Tibial nerve (tissue), 4 donors: ENCODE results near the gene ZNF124. TPM values are rescaled to one million over a fixed set of nuclear protein-coding genes. Genes with fewer than 3 reads are reported as not detected.
"Not testable (repeated sequence)": the region's sequence is repeated elsewhere in the genome, so short reads cannot be mapped to it uniquely, and the experiment has no call there.

Source experiments
- DNase-seq, 2 donors: peaks; one replicate each; pipeline ENCODE4 v3.0.0-alpha.2; 2019; ENCODE audit warnings: low spot score in 2 of 2
- H3K27ac ChIP-seq, 4 donors: fragments of 200-600 bp; sonication (generic) in 3 of 4; one replicate each; pipeline ENCODE4 v1.5.1; 2017 to 2019; ENCODE audit warnings: mild to moderate bottlenecking in 1 of 4
- H3K27me3 ChIP-seq, 2 donors: fragments of 200-600 bp; sonication (generic) in 1 of 2; one replicate each; pipeline versions ENCODE4 v1.5.1 to v1.6.0; 2017 to 2019
- H3K36me3 ChIP-seq, 3 donors: fragments of 200-600 bp; sonication (generic); one replicate each; pipeline ENCODE4 v1.5.1; 2018 to 2019
- H3K4me1 ChIP-seq, 4 donors: fragments of 200-600 bp; sonication (generic) in 3 of 4; one replicate each; pipeline ENCODE4 v1.5.1; 2017 to 2019
- H3K4me3 ChIP-seq, 4 donors: fragments of 200-600 bp; sonication (generic) in 3 of 4; one replicate each; pipeline ENCODE4 v1.5.1; 2017 to 2019; ENCODE audit warnings: mild to moderate bottlenecking in 1 of 4, moderate library complexity in 1 of 4
- H3K9me3 ChIP-seq, 4 donors: fragments of 200-600 bp; sonication (generic) in 3 of 4; one replicate each; pipeline ENCODE4 v1.5.1; 2017 to 2019
- EP300 ChIP-seq, 2 donors: sonication (generic); formaldehyde crosslinking; IDR thresholded peaks; one replicate each; pipeline ENCODE4 v1.6.1; 2017; ENCODE audit warnings: antibody characterized with exemption in 2 of 2, mild to moderate bottlenecking in 1 of 2
- POLR2A ChIP-seq, 2 donors: fragments of 450-650 bp; IDR thresholded peaks; one replicate each; pipeline ENCODE4 v1.6.1; 2017; ENCODE audit warnings: antibody characterized with exemption in 2 of 2, mild to moderate bottlenecking in 2 of 2, moderate library complexity in 2 of 2
- WGBS, 2 donors: methylation state at CpG; one replicate each; pipeline ENCODE4 v1.1.5; 2018; 5-methylcytosine and 5-hydroxymethylcytosine counted together
- total RNA-seq, 4 donors: library from RNA; depleted of rRNA; stranded (reverse); fragments of >200 nt; gene quantifications; one replicate each; pipeline ENCODE4 v1.1.0, GENCODE V29; 2016
- TF ChIP-seq, protein P1 (sequence below), 5 experiments: fragments of 200-600 bp in 3 of 5; fragments of 450-650 bp in 2 of 5; sonication (generic) in 3 of 5; IDR thresholded peaks; one replicate each; pipeline ENCODE4 v1.5.1; 2016 to 2019; ENCODE audit warnings: antibody characterized with exemption in 5 of 5, mild to moderate bottlenecking in 3 of 5, moderate library complexity in 2 of 5

The ZNF124 gene
- total RNA-seq, 4 donors from 2014 or later, result 11.1 to 34.1 (median 15.6) TPM

DNA sequence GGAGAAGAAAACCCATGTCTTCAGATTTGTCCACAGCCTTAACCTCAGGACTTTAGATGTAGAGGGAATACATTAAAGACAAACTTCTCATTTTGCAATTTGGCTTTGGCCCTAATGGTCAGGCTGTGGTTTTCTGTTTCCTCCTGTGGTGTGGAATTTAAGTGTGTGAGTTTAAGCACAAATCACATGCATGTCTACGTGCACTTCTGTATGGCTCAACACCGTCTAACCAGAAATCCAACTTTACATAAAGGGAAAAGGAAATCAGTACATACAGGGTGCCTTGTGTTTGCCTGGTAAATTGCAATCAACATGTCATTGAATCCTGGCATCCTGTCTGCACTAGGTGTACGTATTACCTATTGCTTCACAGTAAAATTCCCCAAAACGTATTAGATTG, 1.2 kb upstream of the ZNF124 start:
- no peaks in the 10 kb centered on the region for H3K27me3 ChIP-seq

DNA sequence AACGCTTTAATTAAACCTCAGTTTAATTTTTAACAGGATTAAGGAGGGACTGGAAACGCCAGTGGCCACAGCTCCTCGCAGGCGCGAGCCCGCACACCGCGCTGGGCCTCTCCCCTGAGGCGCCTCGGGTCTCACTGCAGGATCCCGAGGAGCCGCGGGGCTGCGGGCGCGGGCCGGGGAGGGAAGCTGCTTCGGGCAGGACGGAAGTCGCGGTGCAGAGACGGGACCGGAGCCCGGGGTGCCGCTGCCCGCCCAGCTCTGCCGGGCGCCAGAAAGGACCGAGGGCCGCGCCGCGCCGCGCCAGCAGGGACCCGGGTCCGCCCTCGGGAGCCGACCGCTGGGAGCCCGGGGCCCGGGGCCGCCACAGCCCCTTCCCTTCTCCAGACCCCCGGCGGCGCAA, 377 bp downstream of the ZNF124 start:
- not testable (repeated sequence) for H3K27ac ChIP-seq, H3K4me3 ChIP-seq, H3K27me3 ChIP-seq, H3K9me3 ChIP-seq, H3K36me3 ChIP-seq, H3K4me1 ChIP-seq, DNase-seq
- no CpG with 5 or more reads among the region's 46 CpGs for WGBS, 2 donors

More for the DNA sequence above, 1.2 kb upstream of the ZNF124 start:
- no peak for TF ChIP-seq POLR2A (IDR thresholded peaks at IDR 0.05)
- TF ChIP-seq EP300 (IDR thresholded peaks at IDR 0.05), result no peak
- TF ChIP-seq, protein P1, sequence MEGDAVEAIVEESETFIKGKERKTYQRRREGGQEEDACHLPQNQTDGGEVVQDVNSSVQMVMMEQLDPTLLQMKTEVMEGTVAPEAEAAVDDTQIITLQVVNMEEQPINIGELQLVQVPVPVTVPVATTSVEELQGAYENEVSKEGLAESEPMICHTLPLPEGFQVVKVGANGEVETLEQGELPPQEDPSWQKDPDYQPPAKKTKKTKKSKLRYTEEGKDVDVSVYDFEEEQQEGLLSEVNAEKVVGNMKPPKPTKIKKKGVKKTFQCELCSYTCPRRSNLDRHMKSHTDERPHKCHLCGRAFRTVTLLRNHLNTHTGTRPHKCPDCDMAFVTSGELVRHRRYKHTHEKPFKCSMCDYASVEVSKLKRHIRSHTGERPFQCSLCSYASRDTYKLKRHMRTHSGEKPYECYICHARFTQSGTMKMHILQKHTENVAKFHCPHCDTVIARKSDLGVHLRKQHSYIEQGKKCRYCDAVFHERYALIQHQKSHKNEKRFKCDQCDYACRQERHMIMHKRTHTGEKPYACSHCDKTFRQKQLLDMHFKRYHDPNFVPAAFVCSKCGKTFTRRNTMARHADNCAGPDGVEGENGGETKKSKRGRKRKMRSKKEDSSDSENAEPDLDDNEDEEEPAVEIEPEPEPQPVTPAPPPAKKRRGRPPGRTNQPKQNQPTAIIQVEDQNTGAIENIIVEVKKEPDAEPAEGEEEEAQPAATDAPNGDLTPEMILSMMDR (IDR thresholded peaks at IDR 0.05), result no peak
- H3K4me1 ChIP-seq, result peaks cover 0 to 4% (median 0%) of the 10 kb centered on the region in 4 donors
- no peak overlapping the region for H3K27ac ChIP-seq
- no peaks in the 10 kb centered on the region for H3K9me3 ChIP-seq
- 82 to 83% methylated on average over 4 of the region's 4 CpGs for WGBS, 2 donors
- no peak for DNase-seq
- H3K4me3 ChIP-seq, result no peak overlapping the region
- H3K36me3 ChIP-seq, result no peaks in the 10 kb centered on the region

DNA sequence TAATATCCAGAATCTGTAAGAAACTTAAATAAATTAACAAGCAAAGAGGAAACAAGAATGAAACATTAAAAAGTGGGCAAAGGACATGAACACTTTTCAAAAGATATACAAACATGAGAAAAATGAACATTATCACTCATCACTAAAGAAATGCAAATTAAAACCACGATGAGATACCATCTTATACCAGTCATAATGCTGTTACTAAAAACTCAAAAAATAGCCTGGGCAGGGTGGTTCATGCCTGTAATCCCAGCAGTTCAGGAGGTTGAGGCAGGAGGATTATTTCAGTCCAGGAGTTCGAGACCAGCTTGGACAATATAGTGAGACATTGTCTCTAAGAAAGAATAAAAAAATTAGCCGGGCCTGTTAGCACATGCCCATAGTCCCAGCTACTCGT, 6.1 kb downstream of the ZNF124 start:
- no peaks in the 10 kb centered on the region for H3K4me1 ChIP-seq
- H3K4me3 ChIP-seq, result no peak overlapping the region
- H3K9me3 ChIP-seq, result peaks cover 4 to 55% (median 18%) of the 10 kb centered on the region in 4 donors
- TF ChIP-seq POLR2A (IDR thresholded peaks at IDR 0.05), result no peak
- TF ChIP-seq, protein P1 (IDR thresholded peaks at IDR 0.05), result no peak
- TF ChIP-seq EP300 (IDR thresholded peaks at IDR 0.05), result no peak
- H3K27ac ChIP-seq, result no peak overlapping the region
- DNase-seq, result no peak
- H3K27me3 ChIP-seq, result no peaks in the 10 kb centered on the region
- 98% methylated on average over 4 of the region's 4 CpGs for WGBS, 2 donors
- no peaks in the 10 kb centered on the region for H3K36me3 ChIP-seq

DNA sequence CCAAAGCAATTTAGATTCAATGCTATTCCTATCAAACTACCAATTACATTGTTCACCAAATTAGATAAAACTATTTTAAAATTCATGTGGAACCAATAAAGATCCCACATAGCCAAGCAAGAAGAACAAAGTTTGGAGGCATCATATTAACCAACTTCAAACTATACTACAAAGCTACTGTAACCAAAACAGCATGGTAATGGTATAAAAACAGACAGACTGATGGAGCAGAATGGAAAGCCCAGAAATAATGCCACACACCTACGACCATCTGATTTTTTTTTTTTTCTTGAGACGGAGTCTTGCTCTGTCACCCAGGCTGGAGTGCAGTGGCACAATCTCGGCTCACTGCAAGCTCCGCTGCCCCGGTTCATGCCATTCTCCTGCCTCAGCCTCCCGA, 7.1 kb downstream of the ZNF124 start:
- Histone ChIP-seq H3K27me3 (no peaks in the 10 kb centered on the region), H3K9me3 (peaks cover 4 to 65% (median 22%) of the 10 kb centered on the region in 4 donors)

DNA sequence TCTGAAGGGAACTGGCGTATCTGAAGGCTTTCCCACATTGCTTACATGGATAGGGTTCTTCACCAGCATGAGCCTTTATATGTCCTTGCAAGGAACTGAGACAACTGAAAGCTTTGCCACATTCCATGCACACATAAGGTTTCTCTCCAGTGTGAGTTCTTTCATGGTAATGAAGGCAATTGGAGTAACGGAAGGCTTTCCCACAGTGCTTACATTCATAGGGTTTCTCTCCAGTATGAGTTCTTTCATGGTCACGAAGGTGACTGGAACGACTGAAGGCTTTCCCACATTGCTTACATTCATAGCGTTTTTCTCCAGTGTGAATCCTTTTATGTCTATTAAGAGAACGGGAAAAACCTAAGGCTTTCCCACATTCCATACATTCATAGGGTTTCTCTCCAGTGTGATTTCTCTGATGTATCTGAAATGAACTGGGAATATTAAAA, 15.0 kb downstream of the ZNF124 start:
- 97 to 100% methylated on average over 6 of the region's 6 CpGs for WGBS, 2 donors
- Histone ChIP-seq H3K36me3 (peaks cover 4 to 83% (median 21%) of the 10 kb centered on the region in 3 donors), H3K4me1 (no peaks in the 10 kb centered on the region), H3K9me3 (peaks cover 0 to 97% (median 40%) of the 10 kb centered on the region in 4 donors), H3K4me3 (no peak overlapping the region), H3K27ac (no peak overlapping the region), H3K27me3 (no peaks in the 10 kb centered on the region)
- DNase-seq, result no peak
- TF ChIP-seq POLR2A (IDR thresholded peaks at IDR 0.05) (no peak), EP300 (IDR thresholded peaks at IDR 0.05) (no peak)
- TF ChIP-seq, protein P1 (IDR thresholded peaks at IDR 0.05), result no peak

More for the DNA sequence above, 7.1 kb downstream of the ZNF124 start:
- Histone ChIP-seq H3K36me3 (peaks cover 0 to 5% (median 0%) of the 10 kb centered on the region in 3 donors), H3K4me1 (no peaks in the 10 kb centered on the region), H3K4me3 (no peak overlapping the region), H3K27ac (no peak overlapping the region)
- no peak for TF ChIP-seq POLR2A (IDR thresholded peaks at IDR 0.05)
- TF ChIP-seq EP300 (IDR thresholded peaks at IDR 0.05), result no peak
- TF ChIP-seq, protein P1 (IDR thresholded peaks at IDR 0.05), result no peak
- 96 to 99% methylated on average over 6 of the region's 6 CpGs for WGBS, 2 donors
- DNase-seq, result no peak

DNA sequence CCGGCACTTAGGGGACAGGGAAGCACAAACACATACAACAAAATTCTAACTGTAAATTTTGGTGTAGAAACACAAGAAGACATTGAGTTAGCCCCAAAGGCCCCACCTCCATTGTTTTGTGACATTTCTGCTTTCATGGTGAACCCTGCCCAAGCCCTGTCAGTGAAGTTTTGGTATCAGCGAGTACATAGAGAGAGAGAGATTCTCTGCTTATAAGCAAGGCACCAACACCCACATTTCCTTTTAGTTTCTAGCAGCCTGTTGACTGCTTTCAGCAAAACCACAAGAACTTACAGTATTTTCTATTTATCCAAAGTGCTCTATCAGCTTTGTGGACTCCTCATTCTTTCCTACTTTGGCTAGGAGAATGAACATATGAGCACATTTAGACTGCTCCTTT, 24.0 kb downstream of the ZNF124 start:
- H3K4me3 ChIP-seq, result no peak overlapping the region
- no peak for TF ChIP-seq EP300 (IDR thresholded peaks at IDR 0.05)
- no peak for TF ChIP-seq POLR2A (IDR thresholded peaks at IDR 0.05)
- TF ChIP-seq, protein P1 (IDR thresholded peaks at IDR 0.05), result no peak
- H3K27me3 ChIP-seq, result no peaks in the 10 kb centered on the region
- peaks cover 0 to 94% (median 26%) of the 10 kb centered on the region in 4 donors for H3K9me3 ChIP-seq
- DNase-seq, result no peak
- no peaks in the 10 kb centered on the region for H3K4me1 ChIP-seq
- H3K27ac ChIP-seq, result no peak overlapping the region
- 96 to 98% methylated on average over 2 of the region's 2 CpGs for WGBS, 2 donors
- peaks cover 0 to 71% (median 0%) of the 10 kb centered on the region in 3 donors for H3K36me3 ChIP-seq

DNA sequence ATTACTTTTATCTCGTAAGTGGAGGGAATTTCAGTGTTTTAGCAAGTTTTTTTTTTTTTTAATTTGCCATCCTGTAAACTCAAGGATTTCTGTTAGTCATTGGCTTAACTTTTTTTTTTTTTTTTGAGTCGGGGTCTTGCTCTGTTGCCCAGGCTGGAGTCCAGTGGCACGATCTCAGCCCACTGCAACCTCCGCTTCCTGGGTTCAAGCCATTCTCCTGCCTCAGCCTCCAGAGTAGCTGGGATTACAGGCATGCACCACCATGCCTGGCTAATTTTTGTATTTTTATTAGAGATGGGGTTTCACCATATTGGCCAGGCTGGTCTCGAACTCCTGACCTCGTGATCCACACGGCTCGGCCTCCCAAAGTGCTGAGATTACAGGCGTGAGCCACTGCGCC, 24.7 kb downstream of the ZNF124 start:
- 99% methylated on average over 10 of the region's 10 CpGs for WGBS, 2 donors
- H3K4me1 ChIP-seq, H3K4me3 ChIP-seq, DNase-seq, H3K27ac ChIP-seq, H3K27me3 ChIP-seq: not testable (repeated sequence)
- Histone ChIP-seq H3K36me3 (peaks cover 0 to 68% (median 0%) of the 10 kb centered on the region in 3 donors), H3K9me3 (peaks cover 0 to 94% (median 29%) of the 10 kb centered on the region in 4 donors)
